HCT116 (cell line): ENCODE measurements around the gene NDUFA3. TPM values are rescaled to one million over a fixed set of nuclear protein-coding genes. Genes with fewer than 3 reads are reported as not detected.
A peak's percentile ranks its signal among the peaks of the same experiment; 100 is the strongest.

Experiments
- ATAC-seq: fragments of 200-7000 bp; cut with Tn5 transposase; 2 replicates; pipeline ENCODE4 v1.9.1; 2020; ENCODE audit warnings: mild to moderate bottlenecking, moderate library complexity
- BruUV-seq: library from RNA; stranded (reverse); fragments of 400-500 nt; replicated peaks from 2 replicates; lab custom pipeline; 2021; lab: Mats Ljungman, UMichigan
- CTCF ChIA-PET: fragments of 300-600 bp; sonication (Branson Sonifier 250); formaldehyde crosslinking; loops from one replicate; lab custom pipeline; 2021; ENCODE audit warnings: antibody characterized with exemption; lab: Charles Lee
- POLR2A ChIA-PET: fragments of 300-600, 350-600 bp; sonication (Branson Sonifier 250); formaldehyde crosslinking; loops from one replicate; lab custom pipeline; 2021; ENCODE audit warnings: antibody characterized with exemption; lab: Charles Lee
- RAD21 ChIA-PET, 2 experiments: fragments of 300-600 bp; sonication (Branson Sonifier 250); formaldehyde crosslinking; loops; one replicate each; lab custom pipeline; 2023; ENCODE audit warnings: low total read pairs in 2 of 2; ENCODE audit not compliant: uncharacterized antibody in 2 of 2, unreplicated experiment in 2 of 2, low non-redundant PET in 1 of 2; lab: Charles Lee
- DNase-seq: peaks from one replicate; pipeline ENCODE4 v3.0.0-alpha.2; 2010; ENCODE audit warnings: low read depth, low spot score
- H2AFZ ChIP-seq: fragments of 200-600 bp; shearing (Covaris generic), sonication (generic); 2 replicates; pipeline ENCODE4 v1.6.1; 2017; ENCODE audit warnings: low read depth, mixed run types, mixed read lengths, antibody characterized with exemption, low read length; ENCODE audit not compliant: poor library complexity, severe bottlenecking
- H3K27ac ChIP-seq: 2 replicates; pipeline ENCODE4 v1.5.1; 2012; ENCODE audit warnings: low read depth, low read length
- H3K27me3 ChIP-seq: fragments of 200-600 bp; sonication (generic); 2 replicates; pipeline ENCODE4 v1.6.1; 2016; ENCODE audit warnings: mixed run types, low read length, mixed read lengths; ENCODE audit not compliant: insufficient read depth
- H3K36me3 ChIP-seq, 2 experiments: fragments of 200-500 bp in 1 of 2; fragments of 200-600 bp in 1 of 2; sonication (Bioruptor generic) in 1 of 2; sonication (generic) in 1 of 2; 2 replicates each; pipeline versions ENCODE4 v1.5.1 to v1.6.1; 2014 to 2016; ENCODE audit warnings: low read length in 2 of 2, inconsistent platforms in 1 of 2, mixed read lengths in 1 of 2, mixed run types in 1 of 2; ENCODE audit not compliant: insufficient read depth in 2 of 2, control insufficient read depth in 1 of 2
- H3K4me1 ChIP-seq, 2 experiments: fragments of 200-600 bp in 1 of 2; sonication (generic) in 1 of 2; 2 replicates each; pipeline versions ENCODE4 v1.5.1 to v1.6.1; 2012 to 2017; ENCODE audit warnings: low read length in 2 of 2, inconsistent platforms in 1 of 2, mild to moderate bottlenecking in 1 of 2, mixed read lengths in 1 of 2, mixed run types in 1 of 2, moderate library complexity in 1 of 2; ENCODE audit not compliant: insufficient read depth in 2 of 2, control insufficient read depth in 1 of 2
- H3K4me2 ChIP-seq: fragments of 200-600 bp; sonication (generic); 2 replicates; pipeline ENCODE4 v1.6.1; 2017; ENCODE audit warnings: mixed run types, low read length, mixed read lengths
- H3K4me3 ChIP-seq, 2 experiments: fragments of 200-600 bp in 1 of 2; sonication (generic) in 1 of 2; replicated peaks in 1 of 2; 2 replicates each; pipeline ENCODE4 v1.5.1; 2011 to 2016; ENCODE audit warnings: low read length in 2 of 2, control low read depth in 1 of 2, low read depth in 1 of 2, mild to moderate bottlenecking in 1 of 2, mixed read lengths in 1 of 2, mixed run types in 1 of 2
- H3K79me2 ChIP-seq: fragments of 200-600 bp; sonication (generic); 2 replicates; pipeline ENCODE4 v1.6.1; 2017; ENCODE audit warnings: mild to moderate bottlenecking, mixed run types, low read length, moderate library complexity, mixed read lengths; ENCODE audit not compliant: insufficient read depth
- H3K9ac ChIP-seq: fragments of 200-600 bp; sonication (generic); 2 replicates; pipeline ENCODE4 v1.6.1; 2016; ENCODE audit warnings: low read length, mixed read lengths
- H3K9me2 ChIP-seq: fragments of 200-600 bp; sonication (generic), shearing (Covaris generic); 2 replicates; pipeline ENCODE4 v1.6.1; 2017; ENCODE audit warnings: mixed run types, mild to moderate bottlenecking, moderate library complexity; ENCODE audit not compliant: insufficient read depth
- H3K9me3 ChIP-seq, 2 experiments: fragments of 200-500 bp in 1 of 2; fragments of 200-600 bp in 1 of 2; sonication (Bioruptor generic) in 1 of 2; sonication (generic) in 1 of 2; 2 replicates each; pipeline ENCODE4 v1.6.1; 2014 to 2017; ENCODE audit warnings: low read length in 2 of 2, mixed read lengths in 2 of 2, inconsistent platforms in 1 of 2, low read depth in 1 of 2, mild to moderate bottlenecking in 1 of 2, mixed run types in 1 of 2, moderate library complexity in 1 of 2; ENCODE audit not compliant: control insufficient read depth in 1 of 2, insufficient read depth in 1 of 2
- H4K20me1 ChIP-seq: fragments of 200-600 bp; sonication (generic), shearing (Covaris generic); 2 replicates; pipeline ENCODE4 v1.6.1; 2017; ENCODE audit warnings: mixed run types, mild to moderate bottlenecking, moderate library complexity; ENCODE audit not compliant: insufficient read depth
- CBX3 ChIP-seq: IDR thresholded peaks from 2 replicates; pipeline ENCODE4 v1.6.1; 2012; ENCODE audit warnings: low read depth
- CEBPB ChIP-seq: IDR thresholded peaks from 2 replicates; pipeline ENCODE4 v1.6.1; 2012; ENCODE audit warnings: low read depth
- EZH2 ChIP-seq: fragments of 200-600 bp; sonication (generic); IDR thresholded peaks from 2 replicates; pipeline ENCODE4 v1.6.1; 2017; ENCODE audit warnings: antibody characterized with exemption, mixed run types
- POLR2AphosphoS5 ChIP-seq: IDR thresholded peaks from 2 replicates; pipeline ENCODE4 v1.6.1; 2011; ENCODE audit warnings: mild to moderate bottlenecking, low read depth, low read length, moderate library complexity
- RAD21 ChIP-seq: IDR thresholded peaks from 2 replicates; pipeline ENCODE4 v1.6.1; 2012; ENCODE audit warnings: low read depth, mild to moderate bottlenecking
- SIN3A ChIP-seq: IDR thresholded peaks from 2 replicates; pipeline ENCODE4 v1.6.1; 2012; ENCODE audit warnings: low read depth
- YY1 ChIP-seq: IDR thresholded peaks from 2 replicates; pipeline ENCODE4 v1.6.1; 2011; ENCODE audit warnings: low read length, low read depth, moderate library complexity, mild to moderate bottlenecking; ENCODE audit not compliant: insufficient replicate concordance; ENCODE audit errors: extremely low read depth
- ZNF274 ChIP-seq: fragments of 200-500 bp; sonication (Bioruptor generic); IDR thresholded peaks from 2 replicates; pipeline ENCODE4 v1.6.1; 2014; ENCODE audit warnings: mild to moderate bottlenecking, low read depth, low read length, inconsistent platforms
- intact Hi-C: fragments of 100-400 bp; cut with micrococcal nuclease; formaldehyde crosslinking; loops from 2 replicates; pipeline ENCODE4 v1.10.0; 2022
- total RNA-seq: library from RNA; stranded (reverse); gene quantifications from one replicate; pipeline ENCODE4 v1.2.1, GENCODE V29; 2021; ENCODE audit not compliant: unreplicated experiment

The NDUFA3 gene
- total RNA-seq, 1 experiment from 2014 or later = 149 TPM

GRCh38 chr19:54114340-54115108, 11.9 kb downstream of the NDUFA3 start:
- RAD21 ChIA-PET = no interaction called here
- H4K20me1 ChIP-seq = no peaks in the 10 kb centered on the region
- H3K4me3 ChIP-seq = peak overlapping the region; percentile 89 to 91
- peaks cover 41% of the 10 kb centered on the region for H3K79me2 ChIP-seq
- POLR2A ChIA-PET = interaction anchor here (0.9 to 1.7 kb wide), 4 partner anchors 9 to 22 kb away, joined by 3 to 21 read pairs (median 6); partner anchors contain the start of genes CNOT3 and NDUFA3
- peaks cover 0 to 18% of the 10 kb centered on the region in 2 experiments; a peak in 2 of 4 replicates for H3K36me3 ChIP-seq
- H2AFZ ChIP-seq = no peak overlapping the region
- no peaks in the 10 kb centered on the region for H3K9me2 ChIP-seq
- H3K27me3 ChIP-seq = no peaks in the 10 kb centered on the region
- no peaks in the 10 kb centered on the region for H3K9me3 ChIP-seq
- TF ChIP-seq CEBPB (no peak), ZNF274 (no peak), SIN3A (no peak), RAD21 (no peak), YY1 (no peak), EZH2 (no peak), CBX3 (no peak), POLR2AphosphoS5 (no peak; the same call in 1 of the 2 replicates)
- DNase-seq = no peak
- BruUV-seq = no TSS peak
- peak overlapping the region; percentile 80 for H3K9ac ChIP-seq
- CTCF ChIA-PET = interaction anchor here (1.4 kb wide), 1 partner anchor 278 kb away, joined by 3 read pairs; no protein-coding TSS in a partner anchor
- intact Hi-C loops = loop anchor here (1.0 to 5.0 kb wide), 2 partner anchors 12 to 272 kb away; partner anchors contain the start of gene NDUFA3
- peak overlapping the region; percentile 81 for H3K4me2 ChIP-seq
- no peak for ATAC-seq
- H3K27ac ChIP-seq = peak overlapping the region; percentile 60
- H3K4me1 ChIP-seq = peaks cover 8 to 19% of the 10 kb centered on the region in 2 experiments; a peak in 3 of 4 replicates
